Measurements from ENCODE around the gene CPXM1.
A peak's percentile ranks its signal among the peaks of the same experiment; 100 is the strongest.

Gene CPXM1

DNA sequence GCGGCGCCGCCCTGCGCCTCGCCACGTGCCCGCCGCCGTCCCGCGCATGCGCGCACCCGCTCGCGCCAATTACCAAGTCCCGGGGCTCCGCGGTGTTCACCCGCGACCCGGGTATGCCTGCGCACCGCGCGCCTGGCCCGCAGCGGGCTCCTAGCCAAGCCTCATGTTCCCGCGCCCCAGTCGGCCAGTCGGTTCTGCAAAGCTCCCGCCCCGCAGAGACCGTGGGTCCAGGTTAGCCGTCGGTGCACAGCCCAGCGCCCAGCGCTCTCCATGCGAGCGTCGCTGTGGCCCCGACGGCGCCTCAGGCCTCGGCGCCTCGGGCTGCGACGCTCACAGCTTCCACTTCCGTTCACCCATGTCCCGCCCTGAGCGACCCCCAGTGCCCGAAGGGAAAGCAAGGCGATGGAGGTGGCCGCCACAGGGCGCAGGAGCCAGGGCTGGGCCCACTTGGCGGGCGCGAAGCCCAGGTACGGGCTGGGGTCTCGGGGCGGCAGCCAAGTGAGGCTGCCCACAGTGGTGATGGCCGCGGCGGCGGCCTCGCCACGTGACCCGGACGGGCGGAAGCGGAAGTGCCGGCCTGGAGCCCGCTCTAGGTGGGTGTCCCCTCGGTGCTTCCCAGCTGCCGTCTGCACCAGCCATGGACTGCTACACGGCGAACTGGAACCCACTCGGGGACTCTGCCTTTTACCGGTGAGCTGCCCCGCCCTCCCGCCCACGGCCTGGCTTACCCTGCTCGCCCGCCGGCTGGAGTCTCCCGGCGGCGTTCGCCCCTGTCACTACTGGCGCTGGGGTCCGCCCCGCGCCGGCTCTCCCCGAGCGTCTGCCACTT is 39.9 kb upstream of the CPXM1 start, which contains the start of the genes PCED1A and VPS16:
TSS of gene PCED1A (minus strand) at position 518 of the 829 bp plus-strand sequence. CDS start 743 bp downstream, outside the sequence.
TSS of gene VPS16 (plus strand) at position 608 of the 829 bp plus-strand sequence. CDS start at position 638, 30 bp downstream.
- H3K79me2 ChIP-seq (ENCODE audit: insufficient read depth, low read length) = peaks cover 4% of the 10 kb centered on the region; the same call in 1 of the 2 replicates
- H3K27ac ChIP-seq (ENCODE audit: low read depth, low read length) = no peak within 1 kb of the TSS
- H2AFZ ChIP-seq (ENCODE audit: low read depth, low read length, severe bottlenecking) = peak within 1 kb of the TSS; percentile 100
- no peaks in the 10 kb centered on the region for H3K36me3 ChIP-seq (ENCODE audit: low read length)
- no peaks in the 10 kb centered on the region for H3F3A ChIP-seq (ENCODE audit: insufficient read depth)
- peak within 1 kb of the TSS; percentile 64 for H3K9ac ChIP-seq (ENCODE audit: low read length)
- H3K4me2 ChIP-seq (ENCODE audit: low read depth, low read length, poor library complexity, severe bottlenecking) = peak within 1 kb of the TSS; percentile 72
- TF ChIP-seq, protein P1, sequence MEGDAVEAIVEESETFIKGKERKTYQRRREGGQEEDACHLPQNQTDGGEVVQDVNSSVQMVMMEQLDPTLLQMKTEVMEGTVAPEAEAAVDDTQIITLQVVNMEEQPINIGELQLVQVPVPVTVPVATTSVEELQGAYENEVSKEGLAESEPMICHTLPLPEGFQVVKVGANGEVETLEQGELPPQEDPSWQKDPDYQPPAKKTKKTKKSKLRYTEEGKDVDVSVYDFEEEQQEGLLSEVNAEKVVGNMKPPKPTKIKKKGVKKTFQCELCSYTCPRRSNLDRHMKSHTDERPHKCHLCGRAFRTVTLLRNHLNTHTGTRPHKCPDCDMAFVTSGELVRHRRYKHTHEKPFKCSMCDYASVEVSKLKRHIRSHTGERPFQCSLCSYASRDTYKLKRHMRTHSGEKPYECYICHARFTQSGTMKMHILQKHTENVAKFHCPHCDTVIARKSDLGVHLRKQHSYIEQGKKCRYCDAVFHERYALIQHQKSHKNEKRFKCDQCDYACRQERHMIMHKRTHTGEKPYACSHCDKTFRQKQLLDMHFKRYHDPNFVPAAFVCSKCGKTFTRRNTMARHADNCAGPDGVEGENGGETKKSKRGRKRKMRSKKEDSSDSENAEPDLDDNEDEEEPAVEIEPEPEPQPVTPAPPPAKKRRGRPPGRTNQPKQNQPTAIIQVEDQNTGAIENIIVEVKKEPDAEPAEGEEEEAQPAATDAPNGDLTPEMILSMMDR (IDR thresholded peaks at IDR 0.05; ENCODE audit: insufficient read depth, low read length, poor library complexity, severe bottlenecking) = no peak
- no peak for TF ChIP-seq EZH2phosphoT487 (conservative IDR thresholded peaks at IDR 0.05; ENCODE audit: low read length)
- no peaks in the 10 kb centered on the region for H4K20me1 ChIP-seq (ENCODE audit: low read depth, low read length)
- no peaks in the 10 kb centered on the region for H3K9me3 ChIP-seq (ENCODE audit: insufficient read depth, low read length)
- H3K9me2 ChIP-seq (replicated peaks; ENCODE audit: insufficient read depth, low read length) = no peaks in the 10 kb centered on the region
- peak within 1 kb of the TSS; percentile 74 for H3K4me3 ChIP-seq (ENCODE audit: insufficient read depth, low read length, poor library complexity, severe bottlenecking)
- H3K27me3 ChIP-seq (ENCODE audit: low read length) = no peaks in the 10 kb centered on the region

DNA sequence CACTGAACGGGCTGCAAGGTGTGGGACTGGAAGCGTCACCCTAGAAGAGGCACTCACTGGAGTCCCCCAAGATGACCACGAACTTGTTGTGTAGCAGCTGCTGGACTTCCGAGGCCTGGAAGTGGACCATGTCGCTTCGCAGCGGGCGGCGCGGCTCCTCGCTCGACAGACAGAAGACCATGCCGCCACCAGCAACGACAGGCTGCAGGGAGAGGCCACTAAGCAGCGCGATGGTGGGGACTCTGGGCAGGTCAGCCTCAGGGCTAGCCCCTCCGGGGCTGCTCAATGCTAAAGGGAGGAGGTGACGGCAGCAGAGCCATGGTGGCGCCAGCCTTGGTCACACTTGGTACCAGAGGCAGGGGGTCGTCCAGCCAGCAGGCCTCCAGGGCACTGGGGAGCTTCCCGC is 39.3 kb upstream of the CPXM1 start:
- Histone ChIP-seq H3K9ac (ENCODE audit: low read length) (no peak overlapping the region), H3K27me3 (ENCODE audit: low read length) (no peaks in the 10 kb centered on the region), H3K4me3 (ENCODE audit: insufficient read depth, low read length, poor library complexity, severe bottlenecking) (no peak overlapping the region), H3K4me2 (ENCODE audit: low read depth, low read length, poor library complexity, severe bottlenecking) (peak overlapping the region; percentile 71), H3K27ac (ENCODE audit: low read depth, low read length) (no peak overlapping the region), H3K9me3 (ENCODE audit: insufficient read depth, low read length) (no peaks in the 10 kb centered on the region), H3F3A (ENCODE audit: insufficient read depth) (no peaks in the 10 kb centered on the region), H4K20me1 (ENCODE audit: low read depth, low read length) (no peaks in the 10 kb centered on the region), H3K36me3 (ENCODE audit: low read length) (no peaks in the 10 kb centered on the region), H2AFZ (ENCODE audit: low read depth, low read length, severe bottlenecking) (no peak overlapping the region), H3K79me2 (ENCODE audit: insufficient read depth, low read length) (peaks cover 4% of the 10 kb centered on the region; the same call in 1 of the 2 replicates), H3K9me2 (replicated peaks; ENCODE audit: insufficient read depth, low read length) (no peaks in the 10 kb centered on the region)
- TF ChIP-seq, protein P1 (IDR thresholded peaks at IDR 0.05; ENCODE audit: insufficient read depth, low read length, poor library complexity, severe bottlenecking) = no peak
- no peak for TF ChIP-seq EZH2phosphoT487 (conservative IDR thresholded peaks at IDR 0.05; ENCODE audit: low read length)

DNA sequence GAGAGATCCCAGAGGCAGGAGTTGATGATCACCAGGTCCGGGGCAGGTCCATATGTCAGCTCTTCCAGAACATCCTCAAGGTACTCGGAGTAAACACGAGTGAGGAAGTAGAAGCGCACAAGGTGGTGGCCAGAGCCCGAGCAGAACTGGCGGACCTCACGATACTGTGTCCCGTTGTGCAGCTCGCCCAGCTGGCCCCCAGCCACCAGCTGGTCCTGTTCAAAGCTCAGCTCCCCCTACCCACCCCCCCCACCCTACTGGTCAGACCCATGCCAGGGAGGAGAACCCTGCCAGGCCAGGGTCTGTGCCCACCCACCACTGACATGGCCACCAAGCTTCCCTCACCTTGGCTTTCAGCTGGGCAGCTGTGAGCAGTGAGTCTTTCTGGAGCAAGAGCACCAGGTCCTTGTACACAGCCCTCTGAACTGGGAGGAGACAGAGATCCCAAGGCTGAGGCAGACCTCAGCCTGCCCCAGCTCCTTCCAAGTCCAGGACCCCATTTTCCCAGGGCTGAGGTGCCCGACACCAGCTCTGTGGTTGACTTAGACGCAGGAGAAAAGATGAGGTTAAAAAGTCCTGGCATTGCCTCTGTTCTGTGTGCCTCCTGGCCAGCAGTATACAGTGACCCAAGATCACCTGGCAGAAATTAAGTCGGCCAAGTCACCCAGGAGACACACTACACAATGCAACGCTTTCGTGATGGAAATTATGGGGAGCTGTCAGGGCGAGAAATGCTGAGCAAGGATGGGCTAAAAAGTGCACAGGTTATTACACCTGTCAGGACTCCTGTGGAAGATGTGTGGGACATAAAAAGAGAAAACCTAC is 38.6 kb upstream of the CPXM1 start:
- no peaks in the 10 kb centered on the region for H3F3A ChIP-seq (ENCODE audit: insufficient read depth)
- no peak overlapping the region for H3K9ac ChIP-seq (ENCODE audit: low read length)
- H3K27ac ChIP-seq (ENCODE audit: low read depth, low read length) = no peak overlapping the region
- no peaks in the 10 kb centered on the region for H3K9me3 ChIP-seq (ENCODE audit: insufficient read depth, low read length)
- H2AFZ ChIP-seq (ENCODE audit: low read depth, low read length, severe bottlenecking) = no peak overlapping the region
- H3K4me2 ChIP-seq (ENCODE audit: low read depth, low read length, poor library complexity, severe bottlenecking) = no peak overlapping the region
- H3K36me3 ChIP-seq (ENCODE audit: low read length) = no peaks in the 10 kb centered on the region
- no peaks in the 10 kb centered on the region for H3K27me3 ChIP-seq (ENCODE audit: low read length)
- H3K9me2 ChIP-seq (replicated peaks; ENCODE audit: insufficient read depth, low read length) = no peaks in the 10 kb centered on the region
- no peak overlapping the region for H3K4me3 ChIP-seq (ENCODE audit: insufficient read depth, low read length, poor library complexity, severe bottlenecking)
- TF ChIP-seq EZH2phosphoT487 (conservative IDR thresholded peaks at IDR 0.05; ENCODE audit: low read length) = no peak
- TF ChIP-seq, protein P1 (IDR thresholded peaks at IDR 0.05; ENCODE audit: insufficient read depth, low read length, poor library complexity, severe bottlenecking) = no peak
- peaks cover 4% of the 10 kb centered on the region; the same call in 1 of the 2 replicates for H3K79me2 ChIP-seq (ENCODE audit: insufficient read depth, low read length)
- H4K20me1 ChIP-seq (ENCODE audit: low read depth, low read length) = no peaks in the 10 kb centered on the region
